Measurements from ENCODE around the gene ERC1.

- no peak for TF ChIP-seq CTCF (IDR thresholded peaks at IDR 0.05; ENCODE audit: low read length)
- no peak for TF ChIP-seq EZH2 (IDR thresholded peaks at IDR 0.05; ENCODE audit: borderline replicate concordance, low read length)
Observed at GRCh38 chr12:1047898-1048660, 57.1 kb downstream of the ERC1 start.

All from OCI-LY1 (cell line).